KG1 (cell line): Measurements from ENCODE around the gene ADCY5.

Source experiments
- DNase-seq: peaks from one replicate; lab custom pipeline; 2025; lab: John Stamatoyannopoulos, UW

ADCY5 gene

DNA sequence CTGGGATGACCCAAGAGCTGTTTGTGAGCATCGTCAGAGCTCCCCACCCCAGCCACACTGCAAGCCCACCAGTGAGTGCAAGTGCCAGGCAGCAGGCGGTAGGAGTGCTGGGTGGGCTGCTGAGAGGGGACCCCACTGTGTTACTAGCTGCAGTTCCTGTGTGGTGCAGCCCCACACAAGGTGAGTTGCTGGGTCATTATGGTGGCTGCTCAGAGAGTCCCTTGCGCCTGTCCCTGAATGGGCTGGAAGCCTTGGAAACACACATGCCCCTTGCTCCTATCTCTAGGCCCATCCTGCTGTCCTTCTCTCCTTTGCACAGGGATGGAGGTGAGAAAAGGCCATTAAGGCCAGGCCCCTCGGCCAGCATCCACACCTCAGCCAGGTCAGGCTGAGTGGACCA lies 163.4 kb downstream of the ADCY5 start:
- DNase-seq, result no peak

- no peak for DNase-seq
These were observed 163.8 kb downstream of the ADCY5 start for GRCh38 chr3:123285066-123285465.

DNA sequence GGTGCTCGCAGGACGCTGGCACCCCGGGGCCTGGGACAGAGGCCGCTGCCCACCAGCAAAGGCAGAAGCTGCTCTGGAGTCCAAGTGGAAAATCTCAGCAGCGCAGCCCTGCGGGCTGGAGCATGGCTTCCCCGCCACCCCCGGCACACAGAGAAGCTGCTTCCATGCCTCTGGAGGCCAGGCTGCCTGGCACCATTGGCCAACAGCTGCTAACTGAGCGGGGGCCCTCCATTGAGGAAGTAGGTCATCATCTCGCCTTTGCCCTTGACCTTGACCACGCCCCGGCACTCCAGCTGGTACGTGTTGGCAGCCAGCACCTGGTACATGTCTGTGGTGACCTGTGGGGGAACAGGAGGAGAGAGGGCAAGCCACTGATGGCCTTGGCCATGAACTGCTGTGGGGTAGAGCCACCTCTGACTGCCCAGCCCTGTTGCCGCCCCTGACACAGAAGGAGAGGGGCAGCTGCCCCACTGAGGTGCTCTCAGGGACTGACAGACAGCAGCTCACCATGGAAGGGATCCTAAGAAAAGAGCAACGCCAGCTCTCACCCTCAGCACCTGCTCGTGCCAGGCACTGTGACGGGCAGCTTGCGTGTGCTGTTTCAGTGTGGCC lies 164.4 kb downstream of the ADCY5 start:
- no peak for DNase-seq

GRCh38 chr3:123283657-123284398 lies 165.1 kb downstream of the ADCY5 start:
- no peak for DNase-seq

DNA sequence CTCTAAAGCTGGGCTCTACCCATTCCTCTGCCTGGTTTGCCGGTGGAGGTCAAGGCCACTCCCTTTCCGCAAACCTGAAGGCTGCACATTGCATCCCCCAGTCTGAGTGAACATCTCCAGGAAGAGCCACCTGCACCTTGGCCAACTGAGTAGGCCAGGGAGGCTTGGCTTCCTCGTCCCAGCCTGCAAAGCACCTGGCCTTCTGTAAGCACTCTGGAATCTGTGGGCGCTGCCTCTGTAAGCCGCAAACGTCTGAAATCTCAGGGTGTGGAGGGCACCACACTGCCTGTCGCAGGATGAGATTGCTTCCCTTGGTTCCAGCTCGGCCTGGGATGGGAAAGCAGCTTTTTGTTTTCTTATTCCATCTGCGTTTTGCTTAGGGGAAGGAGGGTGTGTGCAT lies 165.8 kb downstream of the ADCY5 start:
- DNase-seq, result no peak

DNA sequence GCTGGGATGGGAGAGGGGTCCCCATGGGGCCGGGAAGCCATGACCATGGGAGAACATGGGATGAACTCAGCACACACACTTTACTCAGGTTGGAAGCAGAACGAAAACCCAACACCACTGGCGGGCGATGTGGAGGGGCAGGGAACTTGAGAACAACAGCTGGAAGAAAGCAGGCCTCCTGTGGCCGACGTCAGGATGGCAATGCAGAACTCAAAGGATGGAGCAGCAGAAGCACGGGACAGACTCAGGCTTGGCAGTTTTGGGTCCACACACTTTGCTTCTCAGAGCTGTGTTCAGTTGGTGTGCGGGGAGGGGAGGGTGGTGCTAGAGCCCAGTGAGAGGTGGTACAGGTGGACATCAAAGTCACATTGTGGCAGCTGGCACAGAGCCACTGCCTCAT lies 166.4 kb downstream of the ADCY5 start:
- DNase-seq, result no peak

GRCh38 chr3:123281929-123282328 lies 167.0 kb downstream of the ADCY5 start:
- DNase-seq, result no peak

DNA sequence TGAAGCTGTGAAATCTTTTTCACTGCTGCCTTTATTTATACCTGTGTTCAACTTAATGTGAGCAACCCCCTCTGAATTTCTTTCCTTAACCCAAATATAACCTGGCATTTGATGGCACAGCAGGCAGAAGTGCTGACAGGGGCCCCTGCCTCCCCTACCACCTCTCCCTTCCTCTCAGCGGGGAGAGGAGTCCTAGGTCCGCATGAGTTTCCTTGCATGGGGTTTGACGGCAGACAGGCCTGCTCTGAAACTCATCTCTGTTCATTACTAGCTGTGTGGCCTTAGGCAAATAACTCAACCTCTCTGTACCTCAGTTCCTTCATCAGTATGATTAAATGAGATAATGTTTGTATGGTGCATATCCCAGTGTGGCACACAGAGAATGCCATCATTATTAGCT lies 167.5 kb downstream of the ADCY5 start:
- DNase-seq, result no peak

DNA sequence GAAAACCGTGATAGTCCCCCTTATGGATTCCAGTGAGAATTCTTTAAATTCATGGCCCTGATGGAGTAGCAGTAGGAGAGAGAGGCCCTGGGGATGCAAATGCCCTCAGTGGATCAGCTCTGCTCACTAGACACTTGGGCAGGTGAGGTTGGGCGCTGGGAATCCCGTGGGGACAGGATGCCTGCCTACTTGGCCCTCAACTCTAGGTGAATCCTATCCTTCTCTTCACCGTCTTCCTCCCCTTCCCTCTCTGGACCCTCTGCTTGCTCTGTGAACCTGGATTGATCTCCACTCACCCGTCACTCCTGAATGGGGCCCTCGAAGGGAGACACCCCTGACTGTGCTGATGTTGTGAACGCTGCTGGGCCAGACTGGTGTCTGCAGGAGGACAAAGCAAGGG lies 169.8 kb downstream of the ADCY5 start:
- no peak for DNase-seq

DNA sequence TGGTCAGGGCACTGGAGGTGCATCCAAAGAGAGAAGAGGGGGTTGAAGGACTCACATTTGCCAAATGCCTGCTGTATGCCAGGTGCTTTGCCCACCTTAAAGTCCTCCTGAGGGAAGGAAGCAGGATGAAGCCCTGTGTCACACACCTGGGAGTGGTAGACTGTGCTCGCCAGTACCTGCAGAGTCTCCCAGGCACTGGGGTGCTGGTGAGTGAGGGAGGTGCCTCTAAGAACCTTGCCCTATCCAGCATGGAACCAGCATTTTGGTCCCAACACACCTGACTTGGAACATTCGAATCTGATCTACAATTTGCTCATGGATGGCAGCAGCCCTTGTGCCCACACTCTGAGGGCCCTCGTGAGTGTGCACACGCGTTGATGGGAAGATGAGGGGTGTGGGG lies 170.4 kb downstream of the ADCY5 start:
- no peak for DNase-seq

DNA sequence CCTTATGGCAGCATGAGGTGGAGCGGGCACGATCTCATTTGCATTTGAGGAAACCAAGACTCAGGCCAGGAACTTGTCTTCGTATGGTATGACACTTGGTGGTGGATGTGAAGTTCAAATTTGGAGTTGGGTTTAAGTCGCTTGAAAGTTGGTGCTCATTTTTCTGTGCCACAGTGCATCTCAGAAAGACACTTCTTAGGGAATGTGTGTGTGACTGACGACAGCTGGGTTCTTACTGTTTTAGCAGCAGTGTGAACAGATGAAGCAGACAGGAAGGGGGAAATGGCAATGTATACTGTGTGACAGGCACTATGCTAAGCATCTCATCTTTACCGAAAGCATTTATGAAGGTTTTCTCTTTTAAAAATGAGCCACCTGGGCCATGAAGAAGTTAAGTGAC lies 171.8 kb downstream of the ADCY5 start:
- DNase-seq, result no peak

- DNase-seq, result no peak
These were observed 172.4 kb downstream of the ADCY5 start for GRCh38 chr3:123276346-123277006.

- no peak for DNase-seq
These were observed 173.2 kb downstream of the ADCY5 start for GRCh38 chr3:123275691-123276090.

DNA sequence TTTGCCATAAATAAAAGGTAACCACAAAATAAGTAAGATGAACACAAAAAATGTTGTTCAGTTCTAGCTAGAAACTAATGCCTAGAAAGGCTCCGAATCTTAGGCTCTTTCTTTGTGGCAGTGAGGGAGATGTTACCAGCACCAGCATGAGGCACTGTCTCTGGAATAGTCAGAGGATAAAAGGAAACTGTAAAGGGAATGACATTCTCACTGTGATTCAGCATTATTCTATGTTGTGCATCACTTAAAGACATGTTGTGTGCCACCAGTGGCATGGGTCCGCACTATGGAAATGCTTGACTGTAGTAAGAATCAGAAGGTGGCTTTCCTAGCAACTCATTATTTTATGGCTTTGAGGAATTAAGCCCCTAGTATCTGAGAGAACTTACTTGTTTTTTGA lies 176.3 kb downstream of the ADCY5 start:
- no peak for DNase-seq

DNA sequence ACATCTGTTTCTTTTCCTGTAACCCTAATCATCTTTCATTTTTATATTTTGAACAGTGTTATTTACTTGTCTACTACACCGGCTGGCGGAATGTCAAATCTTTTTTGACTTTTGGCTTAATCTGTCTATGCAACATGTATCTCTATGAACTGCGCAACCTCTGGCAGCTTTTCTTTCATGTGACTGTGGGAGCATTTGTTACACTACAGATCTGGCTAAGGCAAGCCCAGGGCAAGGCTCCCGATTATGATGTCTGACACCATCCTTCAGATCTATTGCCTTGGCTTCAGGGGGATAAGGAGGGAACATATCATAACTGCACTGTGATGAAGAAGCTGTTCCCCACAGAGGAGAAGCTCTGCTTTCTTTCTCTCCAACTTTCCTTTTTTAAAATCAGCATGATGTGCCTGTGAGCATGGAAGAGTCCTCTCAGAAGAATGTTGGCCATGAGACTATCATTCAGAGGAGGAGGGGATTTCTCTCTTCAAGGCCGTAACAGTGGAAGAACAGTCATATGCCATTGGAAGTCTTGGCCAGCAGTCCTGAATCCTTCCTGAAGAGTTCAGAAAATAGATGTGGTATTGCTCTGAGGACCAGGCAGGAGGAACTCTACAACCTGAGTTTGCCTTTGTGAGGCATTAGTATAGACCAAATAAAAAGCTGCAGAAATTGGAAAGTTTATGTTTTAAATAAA lies 177.3 kb downstream of the ADCY5 start:
- DNase-seq, result no peak

- no peak for DNase-seq
These were observed 178.1 kb downstream of the ADCY5 start for GRCh38 chr3:123270818-123271217.

GRCh38 chr3:123267821-123268220 lies 181.1 kb downstream of the ADCY5 start:
- no peak for DNase-seq

- DNase-seq, result no peak
These were observed 184.9 kb downstream of the ADCY5 start for GRCh38 chr3:123263941-123264340.

DNA sequence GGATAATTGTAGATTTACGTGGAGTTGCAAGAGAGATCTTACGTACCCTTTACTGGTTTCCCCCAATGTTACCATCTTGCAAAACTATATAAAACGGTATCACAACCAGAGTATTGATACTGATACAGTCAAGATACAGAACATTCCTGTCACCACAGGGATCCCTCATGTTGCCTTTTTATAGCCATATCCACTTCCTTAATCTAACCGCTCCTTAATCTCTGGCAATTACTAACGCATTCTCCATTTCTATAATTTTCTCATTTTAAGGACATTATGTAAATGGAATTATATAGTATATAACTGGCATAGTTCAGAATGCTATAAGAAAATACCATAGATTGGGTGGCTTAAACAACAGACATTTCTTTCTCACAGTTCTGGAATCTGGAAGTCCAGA lies 186.0 kb downstream of the ADCY5 start:
- DNase-seq, result no peak

DNA sequence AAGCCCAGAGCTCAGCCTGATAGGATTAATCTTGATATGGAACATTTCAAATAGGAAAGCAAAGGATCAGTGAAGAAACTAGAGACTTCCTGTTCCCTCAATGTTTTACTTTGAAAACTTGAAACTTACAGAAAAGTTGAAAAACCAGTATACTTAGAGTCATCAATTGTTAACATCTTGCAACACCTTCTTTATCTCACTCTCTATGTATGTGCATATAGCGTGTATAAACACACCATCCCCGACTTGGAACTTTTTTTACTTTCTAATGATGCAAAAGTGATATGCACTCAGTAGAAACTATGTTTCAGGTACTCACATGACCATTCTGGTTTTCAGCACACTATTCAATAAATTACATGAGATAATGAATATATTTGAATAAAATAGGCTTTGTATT lies 186.7 kb downstream of the ADCY5 start:
- no peak for DNase-seq

DNA sequence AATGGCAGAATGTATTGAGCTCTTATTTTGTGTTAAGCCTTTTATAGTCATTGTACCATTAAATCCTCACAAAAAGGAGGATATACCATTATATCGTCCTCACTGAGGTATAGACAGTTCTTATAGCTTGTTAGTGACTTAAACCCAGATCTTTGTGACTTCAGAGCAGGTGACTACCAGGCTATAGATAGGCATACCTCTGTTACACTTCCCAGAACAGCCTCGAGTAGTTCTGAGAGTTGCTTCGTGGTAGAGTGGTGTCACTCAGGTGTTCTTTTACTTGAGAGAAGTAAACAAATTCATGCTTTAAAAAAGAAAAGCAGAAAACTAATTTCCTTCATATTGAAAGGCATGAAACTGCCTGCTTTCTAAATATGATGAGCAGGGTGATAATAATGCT lies 187.2 kb downstream of the ADCY5 start:
- no peak for DNase-seq

DNA sequence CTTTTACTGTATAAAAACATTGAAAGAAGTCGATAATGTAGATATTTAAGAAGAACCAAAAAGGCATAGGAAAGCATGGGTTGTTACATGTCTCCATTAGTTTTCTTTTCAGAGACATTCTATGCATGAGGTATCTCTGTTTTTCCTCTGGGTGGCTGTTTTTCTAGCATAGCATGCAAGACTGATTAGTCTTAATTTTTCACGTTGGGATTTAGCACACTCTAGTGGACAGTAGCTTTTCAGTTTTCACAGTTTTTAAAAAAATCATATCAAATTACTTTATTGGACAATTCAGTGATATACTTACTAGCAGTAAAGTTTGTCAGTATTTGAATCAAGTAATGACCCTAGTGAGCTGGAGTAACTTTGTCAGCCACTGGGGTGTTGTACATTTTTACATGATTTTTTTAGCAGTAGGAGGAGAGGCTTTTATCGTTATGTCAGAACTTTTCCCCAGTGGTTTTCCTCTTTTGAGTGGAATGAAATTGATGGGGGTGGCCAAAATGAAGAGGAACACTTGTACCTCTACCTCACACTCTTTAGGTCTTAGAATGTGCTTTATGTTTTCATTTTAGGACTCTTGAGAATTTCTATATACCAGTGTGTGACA lies 190.0 kb downstream of the ADCY5 start:
- DNase-seq, result no peak
